T-helper 2 cell treated with Interferon-gamma antibody and Interleukin-4, amounts not matched to agents 5 μg/mL and 100 μg/mL, for 36 hours (primary cell): ENCODE results near the gene FBXO15.

Experiments used
- DNase-seq: peaks from one replicate; pipeline ENCODE4 v3.0.0; 2021; ENCODE audit warnings: low spot score
- H3K27ac Mint-ChIP-seq: one replicate; pipeline ENCODE4 v1.8.0; 2021; ENCODE audit warnings: mild to moderate bottlenecking, mixed read lengths
- H3K27me3 Mint-ChIP-seq: one replicate; pipeline ENCODE4 v1.8.0; 2021; ENCODE audit warnings: low read depth, mixed read lengths
- H3K36me3 Mint-ChIP-seq: one replicate; pipeline ENCODE4 v1.8.0; 2021; ENCODE audit warnings: low read depth, mixed read lengths
- H3K4me1 Mint-ChIP-seq: one replicate; pipeline ENCODE4 v1.8.0; 2021; ENCODE audit warnings: low read depth, mixed read lengths
- H3K4me3 Mint-ChIP-seq: one replicate; pipeline ENCODE4 v1.8.0; 2022; ENCODE audit warnings: mild to moderate bottlenecking, moderate library complexity, mixed read lengths
- H3K9me3 Mint-ChIP-seq: one replicate; pipeline ENCODE4 v1.8.0; 2021; ENCODE audit warnings: mixed read lengths

Gene FBXO15

DNA sequence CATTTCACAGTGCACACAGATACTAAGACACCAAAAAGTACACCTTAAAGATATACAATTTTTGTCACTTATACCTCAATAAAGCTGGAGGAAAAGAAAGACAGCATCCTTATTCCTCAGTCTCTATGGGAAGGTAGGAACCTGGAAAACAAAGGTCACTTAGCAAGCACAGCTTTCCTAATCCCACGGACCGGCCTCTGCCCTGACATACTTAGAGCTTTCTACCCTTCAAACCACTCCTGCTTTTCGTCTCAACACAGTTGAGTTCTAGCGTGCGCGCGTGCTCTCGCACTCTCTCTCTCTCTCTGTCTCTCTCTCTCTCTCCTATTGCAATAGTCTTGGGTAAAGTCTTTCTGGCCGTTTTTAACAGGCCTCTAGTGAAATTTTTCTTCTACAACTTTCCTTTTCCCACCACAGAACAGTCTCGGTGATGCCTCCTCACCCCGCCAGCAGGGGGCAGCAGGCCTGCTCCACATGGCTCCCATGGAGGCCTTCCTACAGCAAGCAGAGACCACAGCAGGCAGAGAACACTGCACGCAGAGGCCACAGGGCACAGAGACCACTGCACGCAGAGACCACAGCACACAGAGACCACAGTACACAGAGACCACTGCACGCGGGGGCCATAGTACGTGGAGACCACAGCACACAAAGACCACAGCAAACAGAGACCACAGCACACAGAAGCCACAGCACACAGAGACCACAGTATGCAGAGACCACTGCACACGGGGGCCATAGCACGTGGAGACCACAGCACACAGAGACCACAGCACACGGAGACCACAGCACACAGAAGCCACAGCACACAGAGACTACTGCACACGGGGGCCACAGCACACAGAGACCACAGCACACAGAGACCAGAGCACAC lies 106.9 kb downstream of the FBXO15 start:
- Mint-ChIP-seq H3K4me3 (no peak overlapping the region), H3K27ac (no peak overlapping the region), H3K36me3 (peaks cover 2% of the 10 kb centered on the region), H3K9me3 (peaks cover 5% of the 10 kb centered on the region), H3K4me1 (no peaks in the 10 kb centered on the region), H3K27me3 (no peaks in the 10 kb centered on the region)
- peak; percentile 61 for DNase-seq

DNA sequence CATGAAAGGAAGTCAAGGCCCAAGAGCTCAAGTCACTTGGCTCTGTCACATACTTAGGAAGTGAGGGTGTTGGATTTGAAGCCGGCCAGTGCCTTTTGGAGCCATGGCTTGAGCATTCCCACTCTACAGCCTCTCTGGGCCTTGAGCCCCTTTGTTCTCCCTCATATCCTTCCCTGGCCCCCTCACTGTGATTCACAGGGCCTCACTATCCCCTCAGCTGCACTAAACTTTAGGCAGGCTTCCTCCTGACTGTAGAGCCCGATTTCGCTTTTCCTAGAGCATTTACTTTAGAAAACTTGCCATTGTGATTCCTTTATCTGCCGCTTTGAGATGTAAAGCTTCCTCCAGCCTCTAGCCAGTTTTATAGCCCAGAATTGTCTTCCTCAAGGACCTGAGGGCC lies 107.6 kb downstream of the FBXO15 start:
- H3K36me3 Mint-ChIP-seq, result peaks cover 2% of the 10 kb centered on the region
- H3K4me3 Mint-ChIP-seq, result no peak overlapping the region
- H3K27ac Mint-ChIP-seq, result no peak overlapping the region
- H3K9me3 Mint-ChIP-seq, result peaks cover 5% of the 10 kb centered on the region
- DNase-seq, result no peak
- no peaks in the 10 kb centered on the region for H3K27me3 Mint-ChIP-seq
- no peaks in the 10 kb centered on the region for H3K4me1 Mint-ChIP-seq

DNA sequence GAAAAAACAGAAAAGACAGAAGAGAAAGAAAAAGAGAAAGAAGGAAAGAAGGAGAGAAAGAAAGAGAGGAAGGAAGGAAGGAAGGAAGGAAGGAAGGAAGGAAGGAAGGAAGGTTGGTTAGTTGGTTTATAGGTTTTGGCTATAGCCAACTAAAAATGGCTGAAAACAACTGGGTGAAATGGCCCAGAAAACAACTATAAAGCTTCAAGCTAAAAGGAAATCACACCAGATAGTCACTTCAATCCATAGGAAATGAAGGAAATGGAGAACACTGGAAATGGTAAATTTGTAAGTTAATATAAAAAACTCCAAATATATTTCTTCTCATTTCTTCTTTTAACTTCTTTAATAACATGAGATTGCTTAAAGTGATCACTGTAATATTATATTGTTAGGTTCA lies 118.5 kb downstream of the FBXO15 start:
- Mint-ChIP-seq H3K27me3 (peaks cover 2% of the 10 kb centered on the region), H3K9me3 (no peaks in the 10 kb centered on the region), H3K4me1 (no peaks in the 10 kb centered on the region), H3K4me3 (no peak overlapping the region), H3K36me3 (no peaks in the 10 kb centered on the region), H3K27ac (no peak overlapping the region)
- DNase-seq, result no peak
